NCI-H1092 treated with DMSO at 0.1 percent for 48 hours (cell line): Measurements from ENCODE around the gene OR10G3.
A peak's percentile ranks its signal among the peaks of the same experiment; 100 is the strongest.
"Not testable (repeated sequence)": the region's sequence is repeated elsewhere in the genome, so short reads cannot be mapped to it uniquely, and the experiment has no call there.

Experiments
- DNase-seq: peaks from one replicate; lab custom pipeline; 2025; lab: John Stamatoyannopoulos, UW

OR10G3 gene

GRCh38 chr14:21579976-21580375, at the start of gene OR10G3:
Gene OR10G3, minus strand, starts transcription at chr14:21580076. Its CDS starts 9,332 bp downstream, at chr14:21570744.
- no peak for DNase-seq

GRCh38 chr14:21626491-21627230, 46.8 kb upstream of the OR10G3 start:
- DNase-seq: no peak

- no peak for DNase-seq
Measured at GRCh38 chr14:21617614-21618013, 37.7 kb upstream of the OR10G3 start.

- DNase-seq: no peak
Measured at GRCh38 chr14:21614240-21614639, 34.4 kb upstream of the OR10G3 start.

GRCh38 chr14:21612324-21612723, 32.4 kb upstream of the OR10G3 start:
- no peak for DNase-seq

- DNase-seq: not testable (repeated sequence)
Measured at GRCh38 chr14:21602181-21602580, 22.3 kb upstream of the OR10G3 start.

GRCh38 chr14:21589317-21589716, 9.4 kb upstream of the OR10G3 start:
- no peak for DNase-seq

GRCh38 chr14:21575661-21576060, 4.2 kb downstream of the OR10G3 start:
- DNase-seq: no peak

GRCh38 chr14:21572604-21573003, 7.3 kb downstream of the OR10G3 start:
- DNase-seq: no peak

- no peak for DNase-seq
Measured at GRCh38 chr14:21558703-21559170, 21.1 kb downstream of the OR10G3 start.

GRCh38 chr14:21557084-21557901, 22.6 kb downstream of the OR10G3 start:
- peak; percentile 96 for DNase-seq

- DNase-seq: no peak
Measured at GRCh38 chr14:21556378-21557083, 23.3 kb downstream of the OR10G3 start.

GRCh38 chr14:21553266-21553665, 26.6 kb downstream of the OR10G3 start:
- DNase-seq: no peak

GRCh38 chr14:21544588-21544987, 35.3 kb downstream of the OR10G3 start:
- not testable (repeated sequence) for DNase-seq

- DNase-seq: peak; percentile 48
Measured at GRCh38 chr14:21543963-21544362, 35.9 kb downstream of the OR10G3 start.

GRCh38 chr14:21543521-21543960, 36.3 kb downstream of the OR10G3 start:
- DNase-seq: peak; percentile 71

GRCh38 chr14:21541413-21542074, 38.3 kb downstream of the OR10G3 start:
- no peak for DNase-seq

GRCh38 chr14:21539189-21539940, 40.5 kb downstream of the OR10G3 start:
- no peak for DNase-seq

GRCh38 chr14:21537090-21537424, 42.8 kb downstream of the OR10G3 start:
- DNase-seq: no peak

- peak; percentile 20 for DNase-seq
Measured at GRCh38 chr14:21536418-21537089, 43.3 kb downstream of the OR10G3 start.
